D721Med (cell line): ENCODE measurements around the gene HSD11B1.

ENCODE experiments used
- DNase-seq: peaks from one replicate; pipeline ENCODE4 v3.0.0; 2011; ENCODE audit warnings: low spot score; ENCODE audit not compliant: insufficient read length
- FAIRE-seq: peaks from 2 replicates; lab custom pipeline; 2011; peaks lifted over from hg19 to GRCh38; lab: Jason Lieb, UNC
- TF ChIP-seq, protein P1 (sequence below): IDR thresholded peaks from 2 replicates; pipeline ENCODE4 v1.5.1; 2012; ENCODE audit warnings: mild to moderate bottlenecking, control low read depth; ENCODE audit not compliant: insufficient read depth; ENCODE audit errors: missing control alignments

The HSD11B1 gene

GRCh38 chr1:209749670-209750323 is 45.2 kb downstream of the HSD11B1 start:
- FAIRE-seq = no peak
- no peak for DNase-seq
- TF ChIP-seq, protein P1, sequence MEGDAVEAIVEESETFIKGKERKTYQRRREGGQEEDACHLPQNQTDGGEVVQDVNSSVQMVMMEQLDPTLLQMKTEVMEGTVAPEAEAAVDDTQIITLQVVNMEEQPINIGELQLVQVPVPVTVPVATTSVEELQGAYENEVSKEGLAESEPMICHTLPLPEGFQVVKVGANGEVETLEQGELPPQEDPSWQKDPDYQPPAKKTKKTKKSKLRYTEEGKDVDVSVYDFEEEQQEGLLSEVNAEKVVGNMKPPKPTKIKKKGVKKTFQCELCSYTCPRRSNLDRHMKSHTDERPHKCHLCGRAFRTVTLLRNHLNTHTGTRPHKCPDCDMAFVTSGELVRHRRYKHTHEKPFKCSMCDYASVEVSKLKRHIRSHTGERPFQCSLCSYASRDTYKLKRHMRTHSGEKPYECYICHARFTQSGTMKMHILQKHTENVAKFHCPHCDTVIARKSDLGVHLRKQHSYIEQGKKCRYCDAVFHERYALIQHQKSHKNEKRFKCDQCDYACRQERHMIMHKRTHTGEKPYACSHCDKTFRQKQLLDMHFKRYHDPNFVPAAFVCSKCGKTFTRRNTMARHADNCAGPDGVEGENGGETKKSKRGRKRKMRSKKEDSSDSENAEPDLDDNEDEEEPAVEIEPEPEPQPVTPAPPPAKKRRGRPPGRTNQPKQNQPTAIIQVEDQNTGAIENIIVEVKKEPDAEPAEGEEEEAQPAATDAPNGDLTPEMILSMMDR = no peak

- TF ChIP-seq, protein P1 = no peak
- FAIRE-seq (no peak), DNase-seq (no peak)
Measured at GRCh38 chr1:209751627-209752231, 47.1 kb downstream of the HSD11B1 start.

- TF ChIP-seq, protein P1 = no peak
- no peak for FAIRE-seq
- DNase-seq = no peak
Measured at GRCh38 chr1:209752890-209753289, 48.2 kb downstream of the HSD11B1 start.

DNA sequence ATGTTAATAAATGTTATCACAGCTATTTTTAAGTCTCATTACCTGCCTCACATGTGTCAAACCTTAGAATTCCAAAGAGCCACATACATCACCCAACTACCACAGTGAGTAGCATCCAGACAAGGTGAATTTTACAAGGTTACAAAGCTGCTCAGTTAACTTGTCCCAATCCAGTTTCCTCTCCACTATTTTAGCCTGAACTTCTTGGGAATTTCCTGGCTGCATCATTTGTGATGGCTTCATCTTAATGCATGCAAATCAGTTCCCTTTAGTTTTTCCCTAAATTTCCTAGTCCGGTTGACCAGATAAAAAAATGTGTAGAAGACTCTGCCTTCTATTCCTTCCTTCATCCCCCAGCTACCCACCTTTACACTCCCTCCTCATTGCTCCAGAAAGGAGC is 50.6 kb downstream of the HSD11B1 start:
- TF ChIP-seq, protein P1 = no peak
- FAIRE-seq = no peak
- no peak for DNase-seq

DNA sequence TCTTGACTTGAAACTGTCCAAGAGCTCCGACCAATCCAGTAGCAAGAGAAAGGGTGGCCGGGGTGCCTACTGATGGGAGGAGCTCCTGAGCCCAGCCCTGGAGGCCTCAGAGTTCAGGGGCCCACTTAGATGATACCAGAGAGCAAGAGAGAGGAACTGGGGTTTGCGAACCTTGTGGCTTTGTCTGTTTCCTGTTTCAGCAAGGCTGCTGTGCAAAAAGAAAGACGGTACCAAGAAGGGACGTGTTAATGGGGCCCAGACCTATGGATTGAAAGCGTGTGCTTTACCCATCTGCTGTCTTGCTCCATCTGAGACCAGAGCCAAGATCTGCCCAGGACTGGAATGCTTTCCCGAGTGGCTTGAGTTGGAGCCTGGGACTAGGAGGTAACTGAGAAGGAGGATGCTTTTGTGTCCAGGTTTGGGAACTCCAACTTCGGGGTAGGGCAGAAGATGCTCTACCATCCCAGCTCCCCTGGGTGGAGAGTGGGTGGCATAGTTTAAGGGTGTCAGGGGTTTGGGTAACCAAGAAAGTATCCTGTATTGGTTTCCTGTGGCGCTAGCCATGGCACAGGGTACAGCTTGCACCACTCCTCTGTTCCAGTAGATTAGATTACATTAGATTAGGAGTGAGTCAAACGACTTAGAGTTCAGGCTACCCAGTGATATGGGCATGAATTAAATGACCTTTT is 51.4 kb downstream of the HSD11B1 start, which contains the start of gene TRAF3IP3:
TRAF3IP3 (plus strand) TSS at position 128 of the 689 bp plus-strand sequence. CDS start 3,987 bp downstream, outside the sequence.
- TF ChIP-seq, protein P1 = no peak
- DNase-seq = no peak
- FAIRE-seq = no peak

- DNase-seq (no peak), FAIRE-seq (no peak)
- TF ChIP-seq, protein P1 = no peak
Measured at GRCh38 chr1:209756615-209757445, 52.2 kb downstream of the HSD11B1 start.
